Germinal center (tissue), 1 donor: Measurements from ENCODE around the gene KCNJ12.
"Not testable (repeated sequence)": the region's sequence is repeated elsewhere in the genome, so short reads cannot be mapped to it uniquely, and the experiment has no call there.

Experiments
- DNase-seq: peaks from one replicate; pipeline ENCODE4 v3.0.0; 2012; ENCODE audit warnings: mixed read lengths, low spot score

KCNJ12 gene

GRCh38 chr17:21387616-21388015, 11.5 kb downstream of the KCNJ12 start:
- DNase-seq: no peak

DNA sequence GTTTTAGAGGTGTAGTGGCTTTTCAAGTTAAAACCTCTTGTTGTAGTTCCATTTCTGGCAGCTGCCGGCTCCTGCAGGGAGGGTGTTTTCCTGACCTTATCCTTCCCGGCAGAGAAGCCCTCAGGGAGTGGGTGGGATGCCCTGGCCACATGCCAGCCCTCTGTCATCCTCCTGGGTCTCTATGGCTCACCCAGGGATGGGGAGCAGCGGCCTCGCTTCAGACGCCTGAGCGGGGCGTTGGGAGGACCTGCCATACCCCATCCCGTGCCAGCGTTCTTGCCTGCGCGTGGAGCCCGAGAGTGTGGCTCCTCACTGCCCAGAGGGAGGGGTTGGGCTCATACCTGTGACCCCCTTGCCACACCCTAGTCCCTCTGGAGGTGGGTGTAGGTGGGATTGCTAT, 11.9 kb downstream of the KCNJ12 start:
- DNase-seq: no peak

DNA sequence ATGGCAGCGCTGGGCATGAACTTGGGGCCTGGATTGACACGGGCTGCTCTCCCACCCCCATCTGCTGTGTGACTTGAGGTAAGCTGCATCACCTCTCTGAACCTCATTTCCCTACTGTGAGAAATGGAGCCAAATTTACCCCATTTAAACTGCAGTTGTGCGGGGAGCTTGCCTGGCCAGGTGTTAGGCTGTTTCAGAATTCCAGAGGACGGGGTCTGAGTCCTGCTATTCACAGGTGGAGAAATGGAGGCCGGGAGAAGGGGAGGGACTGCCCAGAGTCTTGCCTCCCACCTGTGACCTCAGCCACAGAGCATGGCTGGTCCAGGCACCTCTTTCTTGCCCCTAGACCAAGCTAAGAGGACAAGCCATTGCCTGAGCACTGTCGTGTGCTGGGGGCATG, 12.8 kb downstream of the KCNJ12 start:
- DNase-seq: no peak

DNA sequence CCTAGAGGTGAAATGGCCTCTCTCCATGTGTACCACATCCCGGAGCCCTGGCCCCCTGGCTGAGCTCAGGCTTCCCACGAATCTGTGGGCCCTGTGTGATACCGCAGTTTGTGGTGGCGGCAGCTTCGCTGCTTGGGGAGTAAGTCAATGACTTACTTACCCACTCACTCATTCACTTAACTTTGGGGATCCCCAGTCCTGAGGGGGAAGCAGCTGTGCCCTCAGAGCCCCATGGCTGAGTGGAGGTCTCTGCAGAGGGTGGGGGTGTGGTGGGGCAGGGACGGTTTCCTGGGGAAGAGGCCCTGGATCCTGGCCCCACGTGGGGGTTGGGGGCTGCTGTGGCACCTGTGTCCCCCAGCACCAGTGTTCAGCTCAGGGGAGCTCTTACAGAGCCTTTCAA, 13.2 kb downstream of the KCNJ12 start:
- no peak for DNase-seq

DNA sequence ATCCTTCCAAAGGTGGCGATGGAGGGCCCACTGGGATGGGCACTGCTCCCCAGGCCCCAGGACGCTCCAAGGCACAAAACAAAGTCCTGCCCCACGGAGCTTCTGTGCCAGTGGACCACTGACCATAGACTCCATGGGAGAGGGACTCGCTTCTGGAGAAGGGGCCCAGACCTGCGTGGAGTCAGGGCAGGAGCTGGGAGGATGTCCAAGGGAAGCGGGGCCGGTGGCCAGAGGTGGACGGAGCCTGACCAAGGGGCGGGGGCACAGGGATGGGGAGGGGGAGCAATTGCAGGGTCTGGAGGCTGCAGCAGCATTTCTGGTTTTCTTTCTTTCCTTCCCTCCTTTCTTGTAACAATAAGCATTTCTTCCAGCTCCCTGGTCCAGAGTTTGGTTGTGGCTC, 14.1 kb downstream of the KCNJ12 start:
- DNase-seq: no peak

DNA sequence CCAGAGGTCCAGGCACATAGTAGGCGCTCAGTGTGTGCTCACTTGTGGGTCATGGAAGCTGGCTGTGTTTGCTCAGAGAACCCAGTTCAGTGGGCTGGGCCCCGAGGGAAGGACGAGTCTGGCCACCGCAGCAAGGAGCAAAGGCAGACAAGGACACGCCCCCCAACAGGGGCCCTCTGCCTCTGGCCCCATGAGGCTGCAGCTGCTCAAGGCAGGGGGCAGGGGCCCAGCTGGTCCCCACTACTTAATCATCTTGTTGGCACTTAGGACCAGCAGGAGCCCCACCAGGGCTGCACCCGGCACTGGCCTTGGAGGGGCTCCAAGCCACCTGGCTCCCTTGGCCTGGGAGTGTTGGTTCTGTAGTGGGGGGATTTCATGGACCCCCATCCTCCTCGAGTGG, 16.1 kb downstream of the KCNJ12 start:
- DNase-seq: no peak

DNA sequence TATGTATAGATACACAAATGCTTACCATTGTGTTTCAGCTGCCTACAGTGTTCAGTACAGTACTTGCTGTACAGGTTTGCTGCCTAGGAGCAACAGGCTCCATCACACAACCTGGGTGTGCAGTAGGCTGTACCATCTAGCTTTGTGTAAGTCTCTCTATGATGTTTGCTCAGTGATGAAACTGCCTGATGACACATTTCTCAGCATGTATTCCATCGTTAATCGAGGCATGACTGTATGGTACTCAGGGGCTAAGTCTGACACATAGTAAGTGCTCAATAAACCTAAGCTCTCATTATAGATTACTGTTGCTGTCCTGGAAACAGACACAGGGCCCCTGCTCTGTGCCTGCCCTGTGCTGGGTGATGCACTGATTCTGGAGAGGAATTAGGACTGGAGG, 18.1 kb downstream of the KCNJ12 start:
- DNase-seq: no peak

- no peak for DNase-seq
Observed at GRCh38 chr17:21395764-21396163, 19.6 kb downstream of the KCNJ12 start.

GRCh38 chr17:21396237-21396636, 20.1 kb downstream of the KCNJ12 start:
- DNase-seq: no peak

- DNase-seq: no peak
Observed at GRCh38 chr17:21397341-21398190, 21.4 kb downstream of the KCNJ12 start.

DNA sequence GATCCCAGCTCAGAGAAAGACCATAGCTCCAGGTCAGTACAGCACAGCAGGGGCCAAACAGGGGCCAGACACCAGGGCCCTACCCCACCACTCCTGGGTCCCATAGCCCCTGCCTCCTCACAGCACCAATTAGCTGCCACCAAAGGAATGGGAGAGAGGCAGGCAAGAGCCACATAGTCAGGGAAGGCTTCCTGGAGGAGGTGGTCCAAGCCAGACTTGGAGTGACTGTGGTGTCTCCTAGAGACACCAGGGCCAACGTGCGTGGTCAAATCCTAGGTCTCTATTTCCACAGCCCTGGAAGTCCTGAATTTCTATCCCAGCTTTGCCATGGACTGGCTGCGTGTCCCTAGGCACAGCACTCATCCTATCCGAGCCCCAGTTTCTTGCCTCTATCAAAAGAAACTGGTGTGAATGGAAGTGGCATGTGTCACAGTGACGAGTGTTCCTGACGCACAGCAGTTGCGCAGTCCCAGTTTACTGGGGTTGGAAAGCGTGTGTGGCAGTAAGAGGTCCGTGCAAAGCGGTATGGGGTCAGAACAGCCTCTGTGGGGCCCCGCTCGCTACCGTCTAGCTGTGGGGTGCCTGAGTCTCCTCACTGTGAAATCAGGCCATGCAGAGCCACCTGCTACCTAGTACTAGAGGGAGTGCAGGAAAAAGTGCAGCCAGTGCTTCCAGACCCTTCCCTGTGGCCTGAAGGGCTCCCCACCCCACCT, 23.5 kb downstream of the KCNJ12 start:
- DNase-seq: no peak

DNA sequence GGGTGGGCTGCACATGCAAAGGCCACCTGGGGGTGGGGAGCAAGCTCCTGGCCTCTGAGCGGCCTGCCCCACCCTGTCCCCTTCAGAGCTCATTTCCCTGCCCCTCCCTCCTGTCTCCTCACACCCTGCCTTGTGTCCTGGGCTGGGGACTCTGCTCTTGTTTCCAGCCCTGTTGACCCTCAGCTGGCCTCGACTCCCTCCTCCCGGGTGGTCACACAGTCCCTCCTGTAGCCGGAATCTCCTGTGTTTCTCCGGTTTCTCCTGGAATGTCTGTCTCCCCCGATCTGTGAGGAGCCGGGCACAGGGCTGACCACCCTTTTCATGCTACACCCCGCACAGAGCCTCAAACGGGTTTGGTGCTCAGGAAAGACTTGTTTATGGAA, 24.0 kb downstream of the KCNJ12 start:
- DNase-seq: not testable (repeated sequence)

GRCh38 chr17:21400816-21401593, 24.8 kb downstream of the KCNJ12 start:
- no peak for DNase-seq

DNA sequence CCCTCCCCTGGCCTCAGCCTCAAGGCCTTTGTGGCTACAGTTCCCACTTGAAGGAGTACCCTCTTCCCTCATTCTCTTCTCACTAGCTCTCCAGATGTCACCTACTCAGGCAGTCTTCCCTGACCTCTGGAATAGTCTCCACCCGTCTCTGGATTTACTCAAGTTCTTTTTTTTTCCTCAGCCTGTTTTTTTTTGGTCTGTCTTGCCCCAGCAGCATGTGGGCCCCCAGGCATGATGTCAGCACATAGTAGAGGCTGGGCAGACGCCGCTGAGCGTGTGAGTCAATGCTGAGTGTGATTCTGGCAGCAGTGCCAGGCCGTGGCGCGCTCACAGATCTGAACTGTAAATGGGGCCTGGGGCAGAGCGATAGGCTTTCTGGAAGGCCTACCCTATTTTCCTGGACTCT, 26.0 kb downstream of the KCNJ12 start:
- not testable (repeated sequence) for DNase-seq

DNA sequence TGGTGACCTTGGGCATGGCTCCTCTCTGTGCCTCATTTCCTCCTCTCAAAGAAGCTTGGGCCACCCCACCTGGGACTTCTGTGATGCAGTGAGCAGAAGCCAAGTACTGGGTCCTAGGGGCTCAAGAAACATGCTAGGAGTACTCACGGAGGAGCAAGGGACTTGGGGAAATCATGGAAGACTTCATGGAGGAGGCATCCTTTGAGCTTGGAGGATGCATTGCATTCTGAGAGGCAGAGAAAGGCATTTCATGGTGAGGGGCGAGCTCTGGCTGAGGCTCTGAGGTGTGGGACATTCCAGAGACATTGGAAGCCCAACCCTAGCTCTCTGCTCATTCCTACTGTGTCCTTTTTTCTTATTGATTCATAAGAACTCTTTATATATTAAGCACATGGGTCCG, 26.8 kb downstream of the KCNJ12 start:
- DNase-seq: not testable (repeated sequence)

GRCh38 chr17:21404106-21404505, 27.9 kb downstream of the KCNJ12 start:
- not testable (repeated sequence) for DNase-seq

DNA sequence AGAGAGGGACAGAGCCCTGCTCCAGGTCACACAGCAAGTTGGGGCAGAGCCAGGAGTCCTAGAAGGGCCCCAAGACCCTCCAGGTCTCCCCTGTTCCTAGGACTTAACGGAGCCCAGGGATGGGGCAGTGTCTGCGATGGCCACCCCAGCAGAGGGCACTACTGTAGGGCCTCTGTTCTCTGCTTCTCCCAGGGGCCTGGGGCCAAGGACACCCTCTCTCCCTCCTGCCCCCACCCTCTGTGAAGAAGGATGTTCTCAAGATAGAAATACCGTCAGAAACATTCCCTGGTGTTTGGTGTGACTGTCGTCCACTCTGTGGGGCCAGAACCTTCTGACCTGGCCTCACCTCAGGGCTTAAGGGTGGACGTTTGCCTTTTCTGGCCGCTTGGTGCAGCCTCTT, 28.4 kb downstream of the KCNJ12 start:
- not testable (repeated sequence) for DNase-seq

DNA sequence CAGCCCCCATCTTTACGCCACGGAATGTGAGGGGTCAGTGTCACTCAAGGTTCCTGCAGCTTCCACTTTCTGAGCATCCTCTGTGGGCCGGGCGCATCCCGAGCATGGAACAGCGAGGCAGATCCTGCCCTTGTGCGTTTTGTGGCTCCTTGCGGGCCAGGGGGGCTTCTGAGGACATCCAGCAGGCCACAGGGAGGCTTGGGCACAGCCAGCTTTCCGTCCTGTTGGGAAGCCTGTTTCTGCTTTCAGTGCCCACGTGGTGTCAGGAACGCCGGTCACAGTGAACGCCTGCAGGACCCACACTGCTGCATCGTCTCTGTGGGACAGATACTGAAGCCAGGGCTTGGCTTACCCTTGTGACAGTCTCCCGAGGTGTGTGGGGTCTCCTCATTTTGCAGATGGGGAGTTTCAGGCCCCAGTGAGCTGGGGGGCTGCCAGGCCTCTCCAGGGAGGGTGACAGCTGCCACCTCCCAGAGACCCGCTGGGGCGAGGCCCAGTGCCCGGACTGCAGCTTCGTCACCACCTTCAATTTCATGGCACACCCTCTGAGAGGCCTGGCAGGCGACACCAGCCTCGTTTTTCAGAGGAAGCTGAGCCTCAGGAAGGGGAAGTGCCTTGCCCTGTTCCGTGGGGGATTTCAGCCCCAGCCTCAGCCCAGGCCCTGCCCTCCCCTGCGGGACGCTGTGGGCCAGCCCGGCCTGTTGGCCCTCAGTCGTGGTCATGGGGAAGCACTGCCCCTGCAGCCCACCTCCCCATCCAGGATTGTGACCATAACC, 29.0 kb downstream of the KCNJ12 start:
- not testable (repeated sequence) for DNase-seq

DNA sequence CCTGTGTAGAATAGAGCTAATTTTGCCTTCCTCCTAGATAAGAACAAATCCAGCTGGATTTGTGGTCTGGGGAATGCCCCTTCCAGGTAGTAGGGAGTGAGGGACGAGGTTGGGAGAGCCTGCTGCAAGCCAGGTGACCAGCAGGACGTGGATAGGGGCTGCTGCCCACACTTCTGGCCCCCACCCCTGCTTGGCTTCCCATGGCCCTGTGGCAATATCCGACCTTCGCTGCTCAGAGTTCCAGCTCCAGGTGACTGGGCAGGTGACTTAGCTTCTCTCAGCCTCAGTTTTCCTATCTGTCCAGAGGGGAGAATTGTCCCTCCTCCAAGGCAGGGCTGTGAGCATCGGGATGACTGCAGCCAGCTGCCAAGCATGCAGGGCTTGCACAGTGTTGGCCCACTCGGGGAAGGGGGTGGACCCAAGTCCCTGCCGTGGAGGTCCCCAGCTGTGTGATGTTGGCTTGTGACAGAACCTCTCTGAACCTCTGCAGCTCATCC, 29.8 kb downstream of the KCNJ12 start:
- DNase-seq: not testable (repeated sequence)

DNA sequence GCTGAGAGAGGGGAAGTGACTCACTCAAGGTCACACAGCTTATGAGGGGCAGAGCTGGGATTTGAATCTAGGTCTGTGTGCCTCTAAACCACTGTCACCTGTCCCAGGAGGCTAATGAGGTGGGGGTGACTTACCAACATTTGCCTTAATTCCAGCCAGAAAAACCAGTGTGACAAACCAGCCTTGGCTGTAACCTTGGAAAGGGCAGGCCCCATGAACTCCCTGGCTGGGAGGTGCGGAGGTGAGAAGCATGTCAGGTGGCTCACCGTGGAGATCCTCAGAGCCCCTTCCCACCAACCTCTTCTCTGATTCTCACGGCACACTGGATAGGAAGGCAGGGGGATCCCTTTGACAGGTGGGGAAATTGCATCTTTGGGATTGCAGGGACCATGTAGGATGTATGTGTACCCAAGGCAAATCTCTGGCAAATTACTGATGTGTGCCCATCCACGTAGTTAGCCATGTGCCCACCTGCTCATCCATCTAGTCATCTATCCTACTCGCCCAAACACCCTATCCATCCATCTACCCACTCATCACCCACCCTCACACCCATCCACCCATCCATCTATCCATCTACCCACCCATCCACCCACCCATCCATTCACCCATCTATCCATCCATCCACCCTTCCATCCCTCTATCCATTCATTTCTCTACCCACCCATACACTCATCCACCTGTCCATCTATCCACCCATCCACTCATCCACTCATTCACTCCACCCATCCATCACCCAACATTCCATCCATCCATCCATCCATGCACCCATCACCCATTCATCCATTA, 30.7 kb downstream of the KCNJ12 start:
- DNase-seq: not testable (repeated sequence)

DNA sequence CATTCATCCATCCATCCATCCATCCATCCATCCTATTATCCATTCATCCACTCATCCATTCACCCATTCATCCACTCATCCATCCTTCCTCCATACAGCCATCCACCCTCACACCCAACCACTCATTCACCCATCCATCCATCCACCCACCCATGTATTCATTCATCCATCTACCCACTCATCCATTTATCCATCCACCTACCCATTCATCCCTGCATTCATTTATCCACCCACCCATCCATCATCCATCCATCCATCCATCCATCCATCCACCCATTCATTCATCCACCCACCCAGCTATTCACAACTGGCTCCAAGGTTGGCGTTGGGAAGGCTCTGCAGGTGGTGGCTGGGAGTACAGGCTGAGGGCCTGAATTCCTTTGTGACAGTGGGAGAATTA, 31.6 kb downstream of the KCNJ12 start:
- DNase-seq: not testable (repeated sequence)
